HG03039 (cell line): Measurements from ENCODE around the gene ANXA11.
"Not testable (repeated sequence)": the region's sequence is repeated elsewhere in the genome, so short reads cannot be mapped to it uniquely, and the experiment has no call there.

Experiments
- ATAC-seq: cut with Tn5 transposase; IDR thresholded peaks from one replicate; pipeline ENCODE4 v1.9.1; 2021; ENCODE audit warnings: mild to moderate bottlenecking, moderate library complexity; ENCODE audit not compliant: unreplicated experiment

Gene ANXA11

DNA sequence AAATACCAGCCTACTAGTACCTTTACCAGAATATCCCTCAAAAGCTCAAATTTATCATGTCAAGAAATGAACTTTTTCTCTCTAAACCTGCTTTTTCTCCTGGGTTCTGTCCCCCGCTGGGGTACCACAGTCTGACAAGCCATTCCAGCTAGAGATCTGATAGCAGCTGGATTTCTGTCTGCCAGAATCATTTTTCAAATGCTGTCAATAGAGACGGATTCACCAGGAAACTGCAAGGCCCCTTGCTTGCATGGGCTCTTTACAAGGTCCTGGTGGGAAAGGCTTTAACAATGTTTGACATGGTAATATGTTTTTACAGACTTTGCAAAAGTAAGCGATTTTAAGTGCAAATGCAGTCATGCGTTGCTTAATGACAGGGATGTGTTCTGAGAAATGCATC lies 4.9 kb upstream of the ANXA11 start:
- ATAC-seq, result no peak

GRCh38 chr10:80207768-80208370 lies 2.5 kb upstream of the ANXA11 start:
- no peak for ATAC-seq

GRCh38 chr10:80206277-80206655 lies 929 bp upstream of the ANXA11 start:
- no peak for ATAC-seq

GRCh38 chr10:80204677-80205476 lies 460 bp downstream of the ANXA11 start:
- peak; percentile 29 for ATAC-seq

DNA sequence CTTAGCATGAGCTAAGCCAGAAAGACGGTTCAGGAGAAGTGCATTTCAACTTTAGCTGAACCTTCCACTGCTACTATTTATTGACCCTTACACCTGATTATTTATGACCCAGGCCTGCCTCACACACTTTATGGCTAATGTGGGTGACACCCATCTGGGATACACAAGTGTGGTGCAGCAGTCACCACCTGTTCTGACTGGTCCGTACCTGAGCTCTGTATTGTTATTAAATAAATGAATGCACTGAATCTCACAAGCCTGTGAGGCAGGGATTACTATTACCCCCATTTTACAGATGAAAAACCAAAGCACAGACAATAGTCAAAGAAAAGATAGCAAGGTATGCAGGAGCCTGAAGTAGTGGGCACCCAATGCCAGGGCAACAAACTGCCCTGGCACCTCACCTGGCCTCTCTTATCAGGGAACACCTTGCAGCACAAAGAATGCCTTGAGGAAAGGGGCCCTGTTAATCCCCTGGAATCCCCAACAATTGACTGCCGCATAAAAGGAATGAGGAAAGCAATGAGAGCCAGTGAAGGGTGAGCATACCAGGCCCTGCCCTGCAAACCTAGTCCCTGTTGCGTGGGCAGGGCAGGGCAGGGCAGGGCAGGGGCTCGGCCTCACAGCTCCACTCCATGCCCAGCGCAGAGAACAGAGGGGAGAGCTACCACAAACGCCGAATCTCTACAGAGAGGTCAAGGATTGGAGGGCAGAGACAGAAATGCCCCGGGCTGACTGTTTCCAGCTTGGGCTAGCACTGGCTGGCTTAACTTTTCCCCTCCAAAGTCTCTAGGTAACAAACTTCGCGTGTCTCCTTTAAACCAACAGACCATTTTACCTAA lies 1.3 kb downstream of the ANXA11 start:
- no peak for ATAC-seq

- ATAC-seq, result peak; percentile 40
These were observed 2.2 kb downstream of the ANXA11 start for GRCh38 chr10:80202934-80203834.

- not testable (repeated sequence) for ATAC-seq
These were observed 2.8 kb downstream of the ANXA11 start for GRCh38 chr10:80202530-80202929.

- no peak for ATAC-seq
These were observed 3.7 kb downstream of the ANXA11 start for GRCh38 chr10:80201608-80202141.

DNA sequence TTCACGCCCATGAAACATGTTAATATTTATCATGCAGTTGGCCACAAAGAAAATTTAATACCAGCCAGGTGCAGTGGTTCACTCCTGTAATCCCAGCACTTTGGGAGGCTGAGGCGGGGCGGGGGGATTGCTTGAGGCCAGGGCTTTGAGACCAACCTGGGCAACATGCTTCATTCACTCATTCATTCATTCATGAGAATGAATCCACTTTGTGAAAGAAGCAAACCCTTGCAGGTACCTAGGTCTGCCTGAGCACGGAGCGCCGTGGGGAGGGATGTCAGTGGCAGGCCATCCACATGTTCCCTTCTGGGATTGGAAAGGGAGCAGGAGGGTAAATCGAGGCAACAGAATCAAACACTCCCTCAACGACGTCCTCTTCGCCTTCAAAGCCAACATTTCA lies 4.7 kb downstream of the ANXA11 start:
- ATAC-seq, result no peak

- ATAC-seq, result no peak
These were observed 5.1 kb downstream of the ANXA11 start for GRCh38 chr10:80200259-80200658.

DNA sequence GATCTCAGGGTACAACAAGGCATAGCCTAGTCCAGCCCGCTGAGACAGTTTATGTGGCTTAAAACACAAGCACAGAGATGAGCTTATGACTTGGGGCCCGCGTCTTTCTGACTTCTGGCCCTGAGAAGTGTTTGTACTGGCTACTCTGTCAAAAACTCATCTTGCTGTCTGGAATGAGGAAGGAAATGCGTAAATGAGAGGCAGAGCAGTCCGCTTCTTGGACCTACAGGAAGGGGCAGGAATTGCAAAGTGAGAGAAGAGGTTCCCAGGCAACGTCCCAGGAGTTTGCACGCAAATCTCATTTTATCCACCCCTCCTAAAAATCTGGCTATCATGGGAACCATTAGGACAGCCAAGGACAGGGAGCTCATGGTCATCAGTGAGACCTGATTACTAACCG lies 5.5 kb downstream of the ANXA11 start:
- no peak for ATAC-seq

DNA sequence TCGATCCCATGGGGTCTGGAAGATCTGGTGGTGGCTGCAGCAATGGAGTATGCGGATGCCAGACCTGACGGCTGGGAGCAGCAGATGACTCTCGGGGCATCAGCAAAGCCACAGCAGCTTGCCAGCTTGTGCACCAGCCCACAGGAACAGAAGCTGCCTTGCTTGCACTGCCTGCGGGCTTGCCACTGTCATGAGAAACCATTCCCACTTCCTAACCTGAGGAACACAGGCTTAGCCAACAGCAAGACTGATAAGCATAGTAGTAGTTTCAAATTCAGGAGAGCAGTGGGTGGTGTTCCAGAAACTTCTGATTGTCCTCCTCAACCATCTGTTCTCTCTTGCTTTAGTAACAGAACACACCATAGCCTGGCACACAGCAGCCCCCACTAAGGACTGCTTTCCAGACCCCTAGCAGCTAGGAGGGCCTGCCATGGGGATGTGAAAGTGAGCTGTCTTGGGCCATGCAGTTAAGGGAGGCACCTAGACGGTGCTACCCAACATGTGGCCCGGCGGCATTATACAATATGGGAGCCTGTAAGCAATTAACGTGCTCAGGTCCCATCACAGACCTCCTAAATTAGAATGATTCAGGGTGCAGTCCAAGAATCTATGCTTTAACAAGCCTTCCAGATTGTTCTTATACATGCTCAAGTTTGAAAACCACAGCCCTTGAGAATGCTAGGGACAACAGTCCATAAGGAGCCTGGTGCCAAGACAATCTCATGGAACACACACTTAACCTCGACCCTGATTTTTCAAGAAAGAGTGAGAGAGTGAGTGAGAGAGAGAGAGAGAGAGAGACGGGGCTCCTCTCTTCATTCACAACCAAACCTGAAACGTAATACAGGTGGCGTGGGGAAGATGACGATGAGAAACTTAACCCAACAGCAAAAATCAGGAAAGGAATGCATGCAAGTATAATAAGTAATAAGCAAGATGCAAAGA lies 7.1 kb downstream of the ANXA11 start:
- no peak for ATAC-seq

DNA sequence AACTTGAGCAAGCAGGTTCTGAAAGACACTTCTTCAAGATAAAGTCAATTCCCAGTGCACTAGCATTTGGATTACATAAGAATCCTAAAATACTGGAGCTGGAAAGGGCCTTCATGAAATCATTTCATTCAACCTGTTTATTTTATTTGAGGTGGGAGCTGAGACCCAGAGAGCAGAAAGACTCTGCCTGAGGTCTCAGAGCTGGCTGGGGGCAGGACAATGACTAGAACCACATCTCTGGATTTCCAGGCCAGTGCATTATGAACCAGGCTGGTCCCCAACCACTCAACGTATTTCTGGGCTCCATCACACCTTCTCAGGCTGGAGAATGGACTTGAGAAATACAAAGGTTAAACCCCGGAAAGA lies 8.4 kb downstream of the ANXA11 start:
- ATAC-seq, result no peak

DNA sequence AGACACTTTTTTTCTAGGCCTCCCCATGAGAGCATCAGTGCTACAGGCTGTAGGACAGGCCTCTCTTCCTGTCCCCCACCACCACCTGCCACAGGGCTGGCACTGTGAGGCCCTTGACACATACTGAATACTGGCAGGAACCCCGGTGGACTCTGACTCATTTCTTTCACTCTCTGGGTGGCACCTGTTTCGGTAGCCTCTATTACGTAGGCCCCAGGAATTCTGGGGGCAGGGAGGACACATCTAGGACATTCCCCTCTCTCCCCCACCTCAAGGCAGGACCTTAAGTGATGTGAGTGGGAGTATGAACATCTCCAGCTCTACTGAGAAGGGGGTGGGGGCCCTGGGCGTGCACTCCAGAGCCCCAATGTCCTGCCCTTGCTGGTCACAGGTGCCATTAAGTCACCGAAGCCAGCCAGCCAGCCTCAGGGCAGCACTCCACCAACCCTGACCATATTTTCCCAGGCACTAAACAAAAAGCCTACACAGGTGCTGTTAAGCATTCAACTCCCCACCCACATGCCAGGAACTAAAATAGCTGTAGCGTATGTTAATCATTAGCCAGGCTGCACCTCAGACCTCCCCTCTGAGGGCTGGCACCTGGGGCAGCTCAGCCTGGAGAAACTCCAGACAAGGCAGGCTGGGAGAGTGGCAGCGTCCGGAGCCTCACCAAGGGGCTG lies 8.9 kb downstream of the ANXA11 start:
- peak; percentile 75 for ATAC-seq

GRCh38 chr10:80195046-80195574 lies 10.2 kb downstream of the ANXA11 start:
- no peak for ATAC-seq

DNA sequence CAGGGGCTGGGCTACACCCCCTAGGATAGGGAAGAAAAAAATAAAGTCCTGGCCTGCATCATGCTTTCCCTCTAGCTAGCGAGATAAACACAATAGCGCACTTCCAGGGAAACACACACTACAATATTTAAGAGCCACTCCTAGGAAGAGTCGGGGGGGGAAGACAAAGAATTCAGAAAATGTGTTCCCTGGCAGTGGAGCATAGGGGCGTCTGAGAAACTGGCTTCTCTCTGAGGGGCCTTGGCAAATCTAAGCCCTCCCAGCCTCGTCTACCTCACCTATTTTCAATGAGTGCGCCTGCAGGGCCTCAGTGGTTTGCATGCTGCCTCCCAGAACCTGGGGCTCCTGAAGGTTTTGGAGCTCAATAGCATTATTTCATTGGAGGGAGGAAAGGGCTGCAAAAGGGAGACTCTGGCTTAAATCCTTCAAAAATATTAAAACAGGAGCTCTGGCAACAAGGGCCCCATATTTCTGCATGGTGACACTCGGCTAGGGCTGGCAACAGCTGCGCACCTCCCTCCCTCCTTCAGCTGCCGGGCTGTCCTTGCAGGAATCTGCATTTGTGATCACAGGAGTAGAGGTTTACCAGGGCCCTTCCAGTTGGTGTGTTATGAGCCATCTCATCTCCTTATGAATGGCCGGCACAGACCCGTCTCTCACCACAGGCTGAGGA lies 10.8 kb downstream of the ANXA11 start:
- ATAC-seq, result no peak

- no peak for ATAC-seq
These were observed 12.8 kb downstream of the ANXA11 start for GRCh38 chr10:80192553-80192952.
